ENCODE measurements around the gene ENTPD1. TPM values are rescaled to one million over a fixed set of nuclear protein-coding genes. Genes with fewer than 3 reads are reported as not detected.
A peak's percentile ranks its signal among the peaks of the same experiment; 100 is the strongest.

Gene ENTPD1
- total RNA-seq, 1 experiment from 2014 or later = not detected

DNA sequence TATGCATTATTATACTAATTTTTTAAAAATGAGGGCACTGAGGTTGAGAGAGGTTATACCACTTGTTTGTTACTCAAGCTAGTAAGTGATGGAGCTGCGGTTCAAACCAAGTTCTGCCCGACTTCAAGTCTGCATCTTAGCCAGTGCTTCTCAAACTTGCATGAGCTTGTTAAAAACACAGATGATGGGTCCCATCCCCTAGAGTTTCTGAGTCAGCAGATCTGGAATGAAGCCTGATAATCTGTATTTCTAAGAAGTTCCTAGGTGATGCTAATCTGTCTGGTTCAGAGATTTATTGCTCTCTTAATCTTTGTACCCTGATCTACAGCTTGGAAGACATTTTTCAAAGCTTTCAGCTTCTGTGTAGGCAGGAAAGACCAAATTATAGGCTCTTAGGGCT is 84.2 kb downstream of the ENTPD1 start:
- Histone ChIP-seq H3K9me3 (ENCODE audit: insufficient read depth, low read depth) (no peaks in the 10 kb centered on the region), H3K27ac (no peak overlapping the region), H3K79me2 (ENCODE audit: low read depth) (no peaks in the 10 kb centered on the region), H3K4me2 (no peak overlapping the region), H4K20me1 (ENCODE audit: insufficient read depth) (no peaks in the 10 kb centered on the region), H3K9me2 (ENCODE audit: insufficient read depth) (no peaks in the 10 kb centered on the region), H3K36me3 (ENCODE audit: low read depth) (no peaks in the 10 kb centered on the region), H3F3A (ENCODE audit: insufficient read depth, low read depth) (no peaks in the 10 kb centered on the region), H2AFZ (no peak overlapping the region), H3K27me3 (ENCODE audit: insufficient read depth, low read depth) (no peaks in the 10 kb centered on the region), H3K4me3 (no peak overlapping the region), H3K4me1 (replicated peaks; ENCODE audit: insufficient read depth) (no peaks in the 10 kb centered on the region)
- TF ChIP-seq CTCF (conservative IDR thresholded peaks at IDR 0.05) (no peak), EZH2 (IDR thresholded peaks at IDR 0.05; ENCODE audit: low read depth) (no peak)
- ChIA-PET CTCF (interaction anchor here (2.8 kb wide), 1 partner anchor 146 kb away, joined by 29 read pairs; the partner anchor contains the start of gene TCTN3), POLR2A (ENCODE audit: unreplicated experiment) (no interaction called here)
- no TSS peak for BruUV-seq (replicated peaks)
- no peak for DNase-seq
- intact Hi-C loops (cut with micrococcal nuclease; ENCODE audit: unreplicated experiment) = no loop called here

GRCh38 chr10:95840681-95841080 is 84.7 kb downstream of the ENTPD1 start:
- Histone ChIP-seq H3K4me1 (replicated peaks; ENCODE audit: insufficient read depth) (no peaks in the 10 kb centered on the region), H2AFZ (no peak overlapping the region), H3K9me3 (ENCODE audit: insufficient read depth, low read depth) (no peaks in the 10 kb centered on the region), H3K79me2 (ENCODE audit: low read depth) (no peaks in the 10 kb centered on the region), H3K4me2 (no peak overlapping the region), H3K27me3 (ENCODE audit: insufficient read depth, low read depth) (no peaks in the 10 kb centered on the region), H3K27ac (no peak overlapping the region), H3K9me2 (ENCODE audit: insufficient read depth) (no peaks in the 10 kb centered on the region), H3K36me3 (ENCODE audit: low read depth) (no peaks in the 10 kb centered on the region), H4K20me1 (ENCODE audit: insufficient read depth) (no peaks in the 10 kb centered on the region), H3K4me3 (no peak overlapping the region), H3F3A (ENCODE audit: insufficient read depth, low read depth) (no peaks in the 10 kb centered on the region)
- ChIA-PET POLR2A (ENCODE audit: unreplicated experiment) (no interaction called here), CTCF (interaction anchor here (2.8 kb wide), 1 partner anchor 147 kb away, joined by 29 read pairs; the partner anchor contains the start of gene TCTN3)
- no peak for DNase-seq
- TF ChIP-seq CTCF (conservative IDR thresholded peaks at IDR 0.05) (no peak), EZH2 (IDR thresholded peaks at IDR 0.05; ENCODE audit: low read depth) (no peak)
- no TSS peak for BruUV-seq (replicated peaks)
- intact Hi-C loops (cut with micrococcal nuclease; ENCODE audit: unreplicated experiment) = no loop called here

GRCh38 chr10:95841661-95842498 is 85.9 kb downstream of the ENTPD1 start:
- H3K36me3 ChIP-seq (ENCODE audit: low read depth) = no peaks in the 10 kb centered on the region
- H3K4me3 ChIP-seq = no peak overlapping the region
- POLR2A ChIA-PET (ENCODE audit: unreplicated experiment) = interaction anchor here (0.7 to 1.0 kb wide), 2 partner anchors 148 to 914 kb away, joined by 5 to 7 read pairs; partner anchors contain the start of gene TCTN3
- H3K9me2 ChIP-seq (ENCODE audit: insufficient read depth) = no peaks in the 10 kb centered on the region
- H3K27ac ChIP-seq = no peak overlapping the region
- CTCF ChIA-PET = interaction anchor here (0.8 to 2.8 kb wide), 3 partner anchors 148 to 228 kb away, joined by 3 to 29 read pairs (median 3); partner anchors contain the start of gene TCTN3
- TF ChIP-seq EZH2 (IDR thresholded peaks at IDR 0.05; ENCODE audit: low read depth) (no peak), CTCF (conservative IDR thresholded peaks at IDR 0.05) (peak; percentile 73)
- DNase-seq = peak in 1 of 2 experiments; percentile 6
- H4K20me1 ChIP-seq (ENCODE audit: insufficient read depth) = no peaks in the 10 kb centered on the region
- no peaks in the 10 kb centered on the region for H3K79me2 ChIP-seq (ENCODE audit: low read depth)
- BruUV-seq (replicated peaks) = no TSS peak
- no peaks in the 10 kb centered on the region for H3F3A ChIP-seq (ENCODE audit: insufficient read depth, low read depth)
- intact Hi-C loops (cut with micrococcal nuclease; ENCODE audit: unreplicated experiment) = loop anchor here (1.0 kb wide), 1 partner anchor 148 kb away; no protein-coding TSS in a partner anchor
- H3K4me1 ChIP-seq (replicated peaks; ENCODE audit: insufficient read depth) = no peaks in the 10 kb centered on the region
- no peaks in the 10 kb centered on the region for H3K27me3 ChIP-seq (ENCODE audit: insufficient read depth, low read depth)
- H3K9me3 ChIP-seq (ENCODE audit: insufficient read depth, low read depth) = no peaks in the 10 kb centered on the region
- H3K4me2 ChIP-seq = no peak overlapping the region
- no peak overlapping the region for H2AFZ ChIP-seq
